ENCODE data around the gene NBL1.

NBL1 gene

DNA sequence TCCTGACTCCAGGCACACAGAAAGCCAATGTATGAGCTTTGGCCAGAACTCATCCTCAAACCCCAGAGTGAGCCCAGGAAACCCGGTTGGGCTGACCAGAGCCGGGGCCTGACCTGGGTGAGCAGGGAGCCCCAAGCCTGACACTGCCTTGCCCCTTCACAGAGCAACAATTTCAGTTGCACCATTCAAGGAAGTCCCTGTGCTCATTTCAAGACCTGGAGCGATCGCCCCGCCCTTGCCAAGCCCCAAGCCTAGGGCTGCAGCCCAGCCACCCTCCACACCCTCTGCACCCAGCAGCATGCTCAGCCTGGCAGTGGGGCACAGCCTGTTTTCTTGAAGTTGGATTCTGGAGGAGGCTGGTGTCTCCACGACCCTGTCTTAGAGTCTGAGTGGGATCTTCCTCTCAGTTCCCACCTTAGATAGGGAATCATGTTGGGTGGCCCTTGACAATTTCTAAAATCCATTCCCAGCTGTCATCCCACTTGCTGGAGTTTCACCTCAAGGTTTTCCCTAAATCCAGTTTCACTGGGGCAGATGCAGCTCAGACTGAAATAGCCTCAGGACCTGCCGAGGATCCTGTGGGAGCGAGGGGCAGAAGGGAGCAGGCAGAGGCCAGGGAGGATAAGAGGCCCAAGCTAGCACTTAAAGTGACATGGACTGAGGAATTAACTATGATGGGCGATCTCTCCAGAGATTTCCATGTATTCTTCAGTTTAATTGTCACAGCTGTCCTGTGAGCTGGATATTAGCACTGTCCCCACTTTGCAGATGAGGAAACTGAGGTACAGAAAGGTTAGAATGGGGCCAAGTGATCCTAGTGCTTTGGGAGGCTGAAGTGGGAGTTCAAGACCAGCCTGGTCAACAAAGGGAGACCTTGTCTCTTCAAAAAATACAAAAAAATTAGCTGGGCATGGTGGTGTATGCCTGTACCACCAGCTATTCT, 2.5 kb downstream of the NBL1 start:
- peaks cover 2% of the 10 kb centered on the region for H3K36me3 Mint-ChIP-seq (ENCODE audit: low read depth)
- H3K9me3 Mint-ChIP-seq = no peaks in the 10 kb centered on the region
- peaks cover 18% of the 10 kb centered on the region for H3K27me3 Mint-ChIP-seq (ENCODE audit: low read depth)
- no peak overlapping the region for H3K27ac Mint-ChIP-seq
- no peak for DNase-seq (ENCODE audit: low spot score)
- peaks cover 33% of the 10 kb centered on the region for H3K4me1 Mint-ChIP-seq (ENCODE audit: low read depth)
- H3K4me3 Mint-ChIP-seq = peak overlapping the region; percentile 73

DNA sequence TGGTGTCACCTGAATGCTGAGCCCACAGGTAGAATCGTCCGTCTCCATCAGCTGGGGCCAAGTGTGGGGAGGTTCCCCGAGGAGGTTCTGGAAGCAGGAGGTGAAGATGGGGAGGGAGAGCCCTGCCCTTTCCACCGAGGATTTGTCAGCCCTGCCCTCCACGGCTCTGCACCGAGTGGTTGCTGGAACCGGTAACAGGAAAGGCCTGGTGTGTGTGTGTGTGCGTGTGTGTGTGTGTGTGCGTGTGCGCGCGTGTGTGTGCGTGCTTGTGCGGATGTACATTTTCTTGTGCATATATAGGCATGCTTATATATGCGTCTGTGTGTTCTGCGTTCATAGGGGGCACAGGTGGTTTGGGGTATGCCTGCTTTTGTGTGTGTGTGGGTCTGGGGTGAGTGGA, 3.5 kb downstream of the NBL1 start:
- no peaks in the 10 kb centered on the region for H3K9me3 Mint-ChIP-seq

DNA sequence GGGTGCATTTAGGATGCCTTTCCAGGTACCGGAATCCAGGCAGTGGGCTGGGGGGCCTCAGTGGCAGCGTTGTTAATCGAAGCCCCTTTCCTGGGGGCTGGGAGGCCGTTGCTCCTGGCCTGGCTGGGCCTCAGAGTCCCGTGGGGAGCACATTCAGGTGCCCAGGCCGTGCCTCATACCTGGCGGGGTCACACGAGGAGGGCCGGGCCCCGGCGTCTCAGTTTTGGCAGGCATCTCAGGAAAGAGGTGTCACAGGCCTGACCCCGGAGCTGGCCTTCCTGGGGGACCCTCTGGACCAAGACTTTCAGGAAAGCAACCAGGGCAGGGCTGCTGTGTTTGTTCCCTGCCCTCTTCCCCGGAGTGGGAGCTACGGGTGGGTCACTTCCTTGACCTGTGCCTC, 4.1 kb downstream of the NBL1 start:
- H3K27ac Mint-ChIP-seq = no peak overlapping the region
- H3K4me1 Mint-ChIP-seq (ENCODE audit: low read depth) = peaks cover 33% of the 10 kb centered on the region
- H3K36me3 Mint-ChIP-seq (ENCODE audit: low read depth) = peaks cover 2% of the 10 kb centered on the region
- DNase-seq (ENCODE audit: low spot score) = no peak
- H3K27me3 Mint-ChIP-seq (ENCODE audit: low read depth) = peaks cover 7% of the 10 kb centered on the region
- no peaks in the 10 kb centered on the region for H3K9me3 Mint-ChIP-seq
- H3K4me3 Mint-ChIP-seq = no peak overlapping the region

More for the DNA sequence above, 3.5 kb downstream of the NBL1 start:
- DNase-seq (ENCODE audit: low spot score) = no peak
- Mint-ChIP-seq H3K27ac (peak overlapping the region; percentile 74), H3K4me3 (peak overlapping the region; percentile 73), H3K36me3 (ENCODE audit: low read depth) (peaks cover 2% of the 10 kb centered on the region), H3K27me3 (ENCODE audit: low read depth) (peaks cover 13% of the 10 kb centered on the region), H3K4me1 (ENCODE audit: low read depth) (peaks cover 33% of the 10 kb centered on the region)

DNA sequence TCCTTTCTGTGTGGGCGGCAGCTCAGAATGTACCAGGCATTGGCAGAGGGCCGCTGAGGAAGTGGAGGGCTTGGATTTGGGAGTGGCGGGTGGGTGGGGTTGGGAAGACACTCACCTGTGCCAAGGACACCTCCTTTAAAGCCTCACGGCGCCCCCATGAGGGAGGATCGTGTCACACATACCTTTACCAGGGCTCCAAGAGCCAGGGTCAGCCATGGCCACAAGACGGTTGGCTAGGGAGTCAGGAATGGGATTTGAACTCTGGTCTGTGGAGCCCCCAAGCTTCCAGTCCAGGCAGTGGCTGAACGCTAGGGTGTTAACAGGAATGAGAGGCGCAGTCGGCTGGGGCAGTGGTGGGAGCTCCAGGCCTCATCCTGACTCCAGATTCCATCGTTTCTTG, 4.6 kb downstream of the NBL1 start:
- Mint-ChIP-seq H3K4me1 (ENCODE audit: low read depth) (peaks cover 28% of the 10 kb centered on the region), H3K27ac (no peak overlapping the region), H3K9me3 (no peaks in the 10 kb centered on the region), H3K36me3 (ENCODE audit: low read depth) (peaks cover 2% of the 10 kb centered on the region), H3K27me3 (ENCODE audit: low read depth) (peaks cover 2% of the 10 kb centered on the region), H3K4me3 (no peak overlapping the region)
- no peak for DNase-seq (ENCODE audit: low spot score)

- no peaks in the 10 kb centered on the region for H3K36me3 Mint-ChIP-seq (ENCODE audit: low read depth)
- H3K27me3 Mint-ChIP-seq (ENCODE audit: low read depth) = no peaks in the 10 kb centered on the region
- H3K27ac Mint-ChIP-seq = no peak overlapping the region
- H3K9me3 Mint-ChIP-seq = no peaks in the 10 kb centered on the region
- H3K4me1 Mint-ChIP-seq (ENCODE audit: low read depth) = peaks cover 27% of the 10 kb centered on the region
- no peak overlapping the region for H3K4me3 Mint-ChIP-seq
- no peak for DNase-seq (ENCODE audit: low spot score)
Measured at GRCh38 chr1:19650416-19651140, 6.5 kb downstream of the NBL1 start.

- Mint-ChIP-seq H3K27me3 (ENCODE audit: low read depth) (no peaks in the 10 kb centered on the region), H3K4me3 (no peak overlapping the region), H3K36me3 (ENCODE audit: low read depth) (no peaks in the 10 kb centered on the region), H3K27ac (no peak overlapping the region), H3K9me3 (no peaks in the 10 kb centered on the region), H3K4me1 (ENCODE audit: low read depth) (peaks cover 24% of the 10 kb centered on the region)
- no peak for DNase-seq (ENCODE audit: low spot score)
Measured at GRCh38 chr1:19651141-19651737, 7.1 kb downstream of the NBL1 start.

- DNase-seq (ENCODE audit: low spot score) = no peak
- Mint-ChIP-seq H3K27ac (no peak overlapping the region), H3K27me3 (ENCODE audit: low read depth) (no peaks in the 10 kb centered on the region), H3K36me3 (ENCODE audit: low read depth) (no peaks in the 10 kb centered on the region), H3K9me3 (no peaks in the 10 kb centered on the region), H3K4me3 (no peak overlapping the region), H3K4me1 (ENCODE audit: low read depth) (peaks cover 6% of the 10 kb centered on the region)
Measured at GRCh38 chr1:19654386-19654785, 10.3 kb downstream of the NBL1 start.

DNA sequence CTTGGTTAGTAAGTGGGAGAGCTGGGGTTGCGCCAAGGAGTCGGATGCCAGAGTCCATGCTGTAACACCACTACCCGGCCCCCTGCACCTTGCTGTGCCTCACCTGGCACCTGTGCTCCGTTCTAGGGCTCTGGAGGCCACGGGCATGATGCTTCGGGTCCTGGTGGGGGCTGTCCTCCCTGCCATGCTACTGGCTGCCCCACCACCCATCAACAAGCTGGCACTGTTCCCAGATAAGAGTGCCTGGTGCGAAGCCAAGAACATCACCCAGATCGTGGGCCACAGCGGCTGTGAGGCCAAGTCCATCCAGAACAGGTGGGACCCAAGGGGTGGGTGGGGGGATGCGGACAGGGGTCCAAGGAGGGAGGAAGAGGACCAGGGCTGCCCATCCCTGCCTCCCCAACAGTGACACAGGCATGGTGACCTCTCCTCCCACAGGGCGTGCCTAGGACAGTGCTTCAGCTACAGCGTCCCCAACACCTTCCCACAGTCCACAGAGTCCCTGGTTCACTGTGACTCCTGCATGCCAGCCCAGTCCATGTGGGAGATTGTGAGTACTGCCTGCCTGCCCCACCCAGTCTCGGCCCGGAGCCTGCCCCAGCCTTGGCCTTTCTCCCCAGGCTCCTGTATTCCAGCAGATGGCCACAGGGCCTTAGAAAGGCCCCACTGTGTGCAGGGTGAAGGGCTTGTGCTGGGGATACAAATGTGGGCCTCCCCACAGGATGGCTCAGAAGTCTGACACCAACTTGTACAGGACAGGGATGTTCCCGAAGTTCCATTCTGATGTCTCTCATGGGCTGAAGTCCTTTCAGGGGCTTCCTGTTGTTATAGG, 11.0 kb downstream of the NBL1 start:
- H3K4me1 Mint-ChIP-seq (ENCODE audit: low read depth) = peaks cover 11% of the 10 kb centered on the region
- no peak for DNase-seq (ENCODE audit: low spot score)
- no peaks in the 10 kb centered on the region for H3K27me3 Mint-ChIP-seq (ENCODE audit: low read depth)
- no peaks in the 10 kb centered on the region for H3K9me3 Mint-ChIP-seq
- H3K4me3 Mint-ChIP-seq = no peak overlapping the region
- no peak overlapping the region for H3K27ac Mint-ChIP-seq
- no peaks in the 10 kb centered on the region for H3K36me3 Mint-ChIP-seq (ENCODE audit: low read depth)

GRCh38 chr1:19655718-19656080, 11.6 kb downstream of the NBL1 start:
- Mint-ChIP-seq H3K36me3 (ENCODE audit: low read depth) (no peaks in the 10 kb centered on the region), H3K4me3 (no peak overlapping the region), H3K4me1 (ENCODE audit: low read depth) (peaks cover 11% of the 10 kb centered on the region), H3K27ac (no peak overlapping the region), H3K27me3 (ENCODE audit: low read depth) (no peaks in the 10 kb centered on the region), H3K9me3 (no peaks in the 10 kb centered on the region)
- no peak for DNase-seq (ENCODE audit: low spot score)

- no peak overlapping the region for H3K27ac Mint-ChIP-seq
- H3K4me1 Mint-ChIP-seq (ENCODE audit: low read depth) = peaks cover 11% of the 10 kb centered on the region
- H3K36me3 Mint-ChIP-seq (ENCODE audit: low read depth) = no peaks in the 10 kb centered on the region
- no peaks in the 10 kb centered on the region for H3K9me3 Mint-ChIP-seq
- H3K4me3 Mint-ChIP-seq = no peak overlapping the region
- no peaks in the 10 kb centered on the region for H3K27me3 Mint-ChIP-seq (ENCODE audit: low read depth)
- no peak for DNase-seq (ENCODE audit: low spot score)
Measured at GRCh38 chr1:19656134-19656779, 12.1 kb downstream of the NBL1 start.

DNA sequence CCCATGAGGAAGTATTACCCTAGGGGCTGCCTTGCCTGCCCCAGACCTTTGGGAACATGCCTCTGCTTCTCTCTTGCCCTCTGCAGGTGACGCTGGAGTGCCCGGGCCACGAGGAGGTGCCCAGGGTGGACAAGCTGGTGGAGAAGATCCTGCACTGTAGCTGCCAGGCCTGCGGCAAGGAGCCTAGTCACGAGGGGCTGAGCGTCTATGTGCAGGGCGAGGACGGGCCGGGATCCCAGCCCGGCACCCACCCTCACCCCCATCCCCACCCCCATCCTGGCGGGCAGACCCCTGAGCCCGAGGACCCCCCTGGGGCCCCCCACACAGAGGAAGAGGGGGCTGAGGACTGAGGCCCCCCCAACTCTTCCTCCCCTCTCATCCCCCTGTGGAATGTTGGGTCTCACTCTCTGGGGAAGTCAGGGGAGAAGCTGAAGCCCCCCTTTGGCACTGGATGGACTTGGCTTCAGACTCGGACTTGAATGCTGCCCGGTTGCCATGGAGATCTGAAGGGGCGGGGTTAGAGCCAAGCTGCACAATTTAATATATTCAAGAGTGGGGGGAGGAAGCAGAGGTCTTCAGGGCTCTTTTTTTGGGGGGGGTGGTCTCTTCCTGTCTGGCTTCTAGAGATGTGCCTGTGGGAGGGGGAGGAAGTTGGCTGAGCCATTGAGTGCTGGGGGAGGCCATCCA, 12.8 kb downstream of the NBL1 start:
- Mint-ChIP-seq H3K27me3 (ENCODE audit: low read depth) (peaks cover 3% of the 10 kb centered on the region), H3K9me3 (no peaks in the 10 kb centered on the region), H3K36me3 (ENCODE audit: low read depth) (no peaks in the 10 kb centered on the region), H3K27ac (no peak overlapping the region), H3K4me3 (no peak overlapping the region), H3K4me1 (ENCODE audit: low read depth) (peaks cover 12% of the 10 kb centered on the region)
- DNase-seq (ENCODE audit: low spot score) = no peak

GRCh38 chr1:19657511-19657910, 13.4 kb downstream of the NBL1 start:
- Mint-ChIP-seq H3K27ac (no peak overlapping the region), H3K4me1 (ENCODE audit: low read depth) (peaks cover 12% of the 10 kb centered on the region), H3K9me3 (no peaks in the 10 kb centered on the region), H3K4me3 (no peak overlapping the region), H3K36me3 (ENCODE audit: low read depth) (no peaks in the 10 kb centered on the region), H3K27me3 (ENCODE audit: low read depth) (peaks cover 8% of the 10 kb centered on the region)
- DNase-seq (ENCODE audit: low spot score) = no peak

- Mint-ChIP-seq H3K27ac (no peak overlapping the region), H3K27me3 (ENCODE audit: low read depth) (peaks cover 15% of the 10 kb centered on the region)
Measured at GRCh38 chr1:19658186-19658585, 14.1 kb downstream of the NBL1 start.

More at GRCh38 chr1:19658186-19658585, 14.1 kb downstream of the NBL1 start:
- H3K9me3 Mint-ChIP-seq = no peaks in the 10 kb centered on the region
- no peak for DNase-seq (ENCODE audit: low spot score)
- no peak overlapping the region for H3K4me3 Mint-ChIP-seq
- H3K4me1 Mint-ChIP-seq (ENCODE audit: low read depth) = peaks cover 13% of the 10 kb centered on the region
- H3K36me3 Mint-ChIP-seq (ENCODE audit: low read depth) = no peaks in the 10 kb centered on the region
